ENCODE data around the gene SERF1A.
"Not testable (repeated sequence)": the region's sequence is repeated elsewhere in the genome, so short reads cannot be mapped to it uniquely, and the experiment has no call there.

SERF1A gene
- 0 to 0.44 (median 0.19) reads per million in 3 donors for total RNA-seq

DNA sequence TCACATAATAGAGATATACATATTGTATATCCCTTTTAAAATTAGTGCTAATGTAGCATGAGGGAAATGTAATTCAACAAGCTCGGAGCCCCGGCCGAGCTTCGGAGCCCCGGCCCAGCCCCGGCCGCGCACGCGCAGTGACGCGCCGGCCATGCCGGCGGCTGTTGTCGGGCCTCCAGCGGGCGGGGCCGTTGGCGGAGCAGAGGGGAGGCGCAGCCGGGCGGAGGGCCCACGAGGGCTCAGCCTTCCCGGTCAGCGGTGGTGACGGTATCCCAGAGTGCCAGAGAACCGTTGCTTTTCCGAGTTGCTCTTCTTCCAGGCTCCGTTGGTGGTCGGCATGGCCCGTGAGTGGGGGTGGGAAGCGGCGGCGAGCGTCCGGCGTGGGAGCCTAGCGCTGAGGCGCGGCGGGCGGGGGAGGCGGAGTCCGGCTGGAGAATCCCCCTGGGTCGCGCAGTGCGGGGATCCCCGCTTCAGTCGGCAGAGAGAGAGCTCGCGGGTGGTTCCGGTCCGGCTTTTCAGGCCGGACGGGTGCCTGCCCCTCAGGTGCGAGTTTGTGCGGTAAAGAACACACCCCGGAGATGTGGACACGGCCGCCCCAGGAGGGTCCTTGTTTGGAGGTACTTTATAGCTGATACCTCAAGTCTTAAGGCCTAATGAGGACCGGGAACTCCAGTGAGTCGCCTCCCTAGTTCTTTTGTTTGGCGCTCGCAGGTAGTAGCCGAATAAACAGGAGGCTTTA is at the start of gene SERF1A:
Gene SERF1A (plus strand): TSS at position 137 of the 739 bp plus-strand sequence. CDS start 201 bp downstream, at position 338.
- H3K27ac ChIP-seq (ENCODE audit: insufficient read depth, low read length, poor library complexity, severe bottlenecking); H3K4me3 ChIP-seq (ENCODE audit: insufficient read depth, low read depth, low read length, poor library complexity, severe bottlenecking); H3K36me3 ChIP-seq (ENCODE audit: control insufficient read depth, insufficient read depth, low read length); H3K27me3 ChIP-seq (replicated peaks; ENCODE audit: control insufficient read depth, insufficient read depth, low read length, poor library complexity, severe bottlenecking); DNase-seq; H3K4me1 ChIP-seq (ENCODE audit: control insufficient read depth, insufficient read depth, low read length, poor library complexity, severe bottlenecking); H3K9me3 ChIP-seq (ENCODE audit: control insufficient read depth, low read length): not testable (repeated sequence)

DNA sequence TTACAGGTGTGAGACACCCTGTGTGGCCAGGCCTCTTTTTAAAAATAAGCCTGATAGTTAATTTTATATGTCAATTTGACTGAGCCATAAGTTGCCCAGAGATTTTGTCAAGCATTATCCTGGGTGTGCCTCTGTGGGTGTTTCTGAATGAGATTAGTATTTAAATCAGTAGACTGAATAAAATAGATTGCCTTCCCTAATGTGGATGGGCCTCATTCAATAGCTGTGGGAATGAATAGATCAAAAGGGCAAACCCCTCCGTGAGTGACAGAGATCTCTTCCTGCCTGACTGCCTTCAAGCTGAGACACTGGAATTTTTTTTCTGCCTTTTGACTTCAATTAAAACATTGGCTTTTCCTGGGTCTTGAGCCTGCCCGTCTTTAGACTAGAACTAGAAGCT is 33.7 kb upstream of the SERF1A start:
- H3K36me3 ChIP-seq (ENCODE audit: control insufficient read depth, insufficient read depth, low read length); H3K9me3 ChIP-seq (ENCODE audit: control insufficient read depth, low read length); H3K4me1 ChIP-seq (ENCODE audit: control insufficient read depth, insufficient read depth, low read length, poor library complexity, severe bottlenecking); DNase-seq; H3K4me3 ChIP-seq (ENCODE audit: insufficient read depth, low read depth, low read length, poor library complexity, severe bottlenecking); H3K27me3 ChIP-seq (replicated peaks; ENCODE audit: control insufficient read depth, insufficient read depth, low read length, poor library complexity, severe bottlenecking); H3K27ac ChIP-seq (ENCODE audit: insufficient read depth, low read length, poor library complexity, severe bottlenecking): not testable (repeated sequence)

GRCh38 chr5:70870626-70871025 is 29.8 kb upstream of the SERF1A start:
- not testable (repeated sequence) for H3K9me3 ChIP-seq (ENCODE audit: control insufficient read depth, low read length); DNase-seq; H3K4me3 ChIP-seq (ENCODE audit: insufficient read depth, low read depth, low read length, poor library complexity, severe bottlenecking); H3K27me3 ChIP-seq (replicated peaks; ENCODE audit: control insufficient read depth, insufficient read depth, low read length, poor library complexity, severe bottlenecking); H3K27ac ChIP-seq (ENCODE audit: insufficient read depth, low read length, poor library complexity, severe bottlenecking); H3K4me1 ChIP-seq (ENCODE audit: control insufficient read depth, insufficient read depth, low read length, poor library complexity, severe bottlenecking); H3K36me3 ChIP-seq (ENCODE audit: control insufficient read depth, insufficient read depth, low read length)

- H3K9me3 ChIP-seq (ENCODE audit: control insufficient read depth, low read length); H3K27me3 ChIP-seq (replicated peaks; ENCODE audit: control insufficient read depth, insufficient read depth, low read length, poor library complexity, severe bottlenecking); H3K27ac ChIP-seq (ENCODE audit: insufficient read depth, low read length, poor library complexity, severe bottlenecking); H3K36me3 ChIP-seq (ENCODE audit: control insufficient read depth, insufficient read depth, low read length); H3K4me1 ChIP-seq (ENCODE audit: control insufficient read depth, insufficient read depth, low read length, poor library complexity, severe bottlenecking); DNase-seq; H3K4me3 ChIP-seq (ENCODE audit: insufficient read depth, low read depth, low read length, poor library complexity, severe bottlenecking): not testable (repeated sequence)
Observed at GRCh38 chr5:70896076-70896475, 4.4 kb upstream of the SERF1A start.

GRCh38 chr5:70901272-70901571 is 753 bp downstream of the SERF1A start:
- not testable (repeated sequence) for H3K36me3 ChIP-seq (ENCODE audit: control insufficient read depth, insufficient read depth, low read length); H3K4me3 ChIP-seq (ENCODE audit: insufficient read depth, low read depth, low read length, poor library complexity, severe bottlenecking); H3K27ac ChIP-seq (ENCODE audit: insufficient read depth, low read length, poor library complexity, severe bottlenecking); H3K27me3 ChIP-seq (replicated peaks; ENCODE audit: control insufficient read depth, insufficient read depth, low read length, poor library complexity, severe bottlenecking); H3K9me3 ChIP-seq (ENCODE audit: control insufficient read depth, low read length); H3K4me1 ChIP-seq (ENCODE audit: control insufficient read depth, insufficient read depth, low read length, poor library complexity, severe bottlenecking); DNase-seq

DNA sequence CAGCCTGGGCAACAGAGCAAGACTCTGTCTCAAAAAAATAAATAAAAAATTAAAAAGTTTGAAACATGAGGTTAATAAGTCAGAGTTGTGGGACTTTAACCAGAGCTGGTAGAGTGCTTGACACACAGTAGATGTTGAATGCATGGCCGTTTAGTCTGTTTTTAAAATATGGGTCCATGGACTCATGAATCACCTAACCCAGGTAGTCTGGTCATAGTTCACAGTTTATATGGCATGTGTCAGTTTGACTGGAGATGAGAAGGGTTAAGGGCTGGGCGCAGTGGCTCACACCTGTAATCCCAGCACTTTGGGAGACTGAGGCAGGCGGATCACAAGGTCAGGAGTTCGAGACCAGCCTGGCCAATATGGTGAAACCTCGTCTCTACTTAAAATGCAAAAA is 6.2 kb downstream of the SERF1A start:
- H3K9me3 ChIP-seq (ENCODE audit: control insufficient read depth, low read length); H3K4me1 ChIP-seq (ENCODE audit: control insufficient read depth, insufficient read depth, low read length, poor library complexity, severe bottlenecking); H3K27me3 ChIP-seq (replicated peaks; ENCODE audit: control insufficient read depth, insufficient read depth, low read length, poor library complexity, severe bottlenecking); H3K27ac ChIP-seq (ENCODE audit: insufficient read depth, low read length, poor library complexity, severe bottlenecking); H3K36me3 ChIP-seq (ENCODE audit: control insufficient read depth, insufficient read depth, low read length); DNase-seq; H3K4me3 ChIP-seq (ENCODE audit: insufficient read depth, low read depth, low read length, poor library complexity, severe bottlenecking): not testable (repeated sequence)

DNA sequence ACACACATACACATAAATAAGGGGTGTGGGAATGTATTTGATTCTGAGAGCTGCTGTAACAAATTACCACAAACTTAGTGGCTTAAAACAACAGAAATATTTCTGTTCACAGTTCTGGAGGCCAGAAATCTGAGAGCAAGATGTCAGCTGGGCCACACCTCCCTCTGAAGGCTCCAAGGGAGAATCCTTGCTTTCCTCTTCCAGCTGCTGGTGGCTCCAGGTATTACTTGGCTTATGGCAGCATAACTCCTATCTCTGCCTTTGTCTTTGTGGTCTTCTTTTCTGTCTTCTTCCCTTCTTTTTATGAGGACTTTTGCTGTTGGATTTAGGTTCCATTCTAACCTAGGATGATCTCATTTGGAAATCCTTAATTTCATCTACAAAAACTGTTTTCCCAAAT is 16.4 kb downstream of the SERF1A start:
- DNase-seq; H3K27me3 ChIP-seq (replicated peaks; ENCODE audit: control insufficient read depth, insufficient read depth, low read length, poor library complexity, severe bottlenecking); H3K9me3 ChIP-seq (ENCODE audit: control insufficient read depth, low read length); H3K27ac ChIP-seq (ENCODE audit: insufficient read depth, low read length, poor library complexity, severe bottlenecking); H3K4me1 ChIP-seq (ENCODE audit: control insufficient read depth, insufficient read depth, low read length, poor library complexity, severe bottlenecking); H3K36me3 ChIP-seq (ENCODE audit: control insufficient read depth, insufficient read depth, low read length); H3K4me3 ChIP-seq (ENCODE audit: insufficient read depth, low read depth, low read length, poor library complexity, severe bottlenecking): not testable (repeated sequence)

DNA sequence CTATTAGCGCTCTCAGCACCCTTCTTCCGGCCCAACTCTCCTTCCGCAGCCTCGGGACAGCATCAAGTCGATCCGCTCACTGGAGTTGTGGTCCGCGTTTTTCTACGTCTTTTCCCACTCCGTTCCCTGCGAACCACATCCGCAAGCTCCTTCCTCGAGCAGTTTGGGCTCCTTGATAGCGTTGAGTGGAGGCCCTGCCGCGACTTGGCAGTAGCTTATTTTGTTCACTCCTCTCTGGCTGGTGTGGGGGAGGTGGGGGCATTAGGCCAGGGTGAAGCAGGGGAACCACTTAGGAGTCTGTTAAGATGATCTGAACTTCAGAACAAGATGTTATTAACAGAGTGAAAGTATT is 24.7 kb downstream of the SERF1A start:
- not testable (repeated sequence) for H3K4me1 ChIP-seq (ENCODE audit: control insufficient read depth, insufficient read depth, low read length, poor library complexity, severe bottlenecking); DNase-seq; H3K27ac ChIP-seq (ENCODE audit: insufficient read depth, low read length, poor library complexity, severe bottlenecking); H3K4me3 ChIP-seq (ENCODE audit: insufficient read depth, low read depth, low read length, poor library complexity, severe bottlenecking); H3K9me3 ChIP-seq (ENCODE audit: control insufficient read depth, low read length); H3K27me3 ChIP-seq (replicated peaks; ENCODE audit: control insufficient read depth, insufficient read depth, low read length, poor library complexity, severe bottlenecking); H3K36me3 ChIP-seq (ENCODE audit: control insufficient read depth, insufficient read depth, low read length)

DNA sequence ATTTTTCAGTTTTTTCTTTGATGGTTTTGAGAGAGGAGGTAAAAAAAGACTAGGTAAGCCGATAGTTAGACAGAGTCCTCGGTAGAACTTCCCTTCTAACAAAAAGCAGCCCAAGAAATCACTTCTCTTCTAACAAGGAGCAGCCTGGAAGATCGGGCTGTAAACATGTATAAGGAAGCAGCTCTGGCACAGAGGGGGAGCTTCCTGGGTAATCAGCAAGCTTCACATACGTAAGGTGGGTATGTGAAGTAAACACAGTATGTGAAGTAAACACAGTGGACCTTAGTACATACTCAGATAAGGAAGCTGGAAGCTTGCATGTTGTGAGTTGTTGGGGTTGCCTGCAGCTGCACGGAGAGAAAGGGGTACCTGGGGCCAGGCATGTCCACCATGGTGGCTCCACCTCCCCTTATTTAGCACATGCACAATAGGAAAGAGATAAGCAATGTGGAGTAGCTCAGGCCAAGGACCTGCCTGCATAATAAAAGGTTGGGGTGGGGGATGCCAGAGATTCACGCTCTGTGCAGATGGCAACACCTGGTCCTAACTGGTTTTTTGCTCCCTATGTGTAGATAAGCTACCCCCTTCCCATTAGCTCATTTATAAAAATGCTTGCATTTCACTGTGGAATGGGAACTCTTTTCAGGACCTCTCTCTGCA is 31.4 kb downstream of the SERF1A start:
- not testable (repeated sequence) for H3K4me1 ChIP-seq (ENCODE audit: control insufficient read depth, insufficient read depth, low read length, poor library complexity, severe bottlenecking); H3K27me3 ChIP-seq (replicated peaks; ENCODE audit: control insufficient read depth, insufficient read depth, low read length, poor library complexity, severe bottlenecking); H3K36me3 ChIP-seq (ENCODE audit: control insufficient read depth, insufficient read depth, low read length); H3K4me3 ChIP-seq (ENCODE audit: insufficient read depth, low read depth, low read length, poor library complexity, severe bottlenecking); H3K27ac ChIP-seq (ENCODE audit: insufficient read depth, low read length, poor library complexity, severe bottlenecking); DNase-seq; H3K9me3 ChIP-seq (ENCODE audit: control insufficient read depth, low read length)

GRCh38 chr5:70932560-70932959 is 32.1 kb downstream of the SERF1A start:
- not testable (repeated sequence) for H3K27me3 ChIP-seq (replicated peaks; ENCODE audit: control insufficient read depth, insufficient read depth, low read length, poor library complexity, severe bottlenecking); H3K36me3 ChIP-seq (ENCODE audit: control insufficient read depth, insufficient read depth, low read length); H3K4me1 ChIP-seq (ENCODE audit: control insufficient read depth, insufficient read depth, low read length, poor library complexity, severe bottlenecking); H3K9me3 ChIP-seq (ENCODE audit: control insufficient read depth, low read length); H3K27ac ChIP-seq (ENCODE audit: insufficient read depth, low read length, poor library complexity, severe bottlenecking); H3K4me3 ChIP-seq (ENCODE audit: insufficient read depth, low read depth, low read length, poor library complexity, severe bottlenecking); DNase-seq

Measured in effector memory CD4-positive, alpha-beta T cell (primary cell).